HG03442 (cell line): ENCODE results near the gene PROM1.

ENCODE experiments used
- ATAC-seq: cut with Tn5 transposase; IDR thresholded peaks from one replicate; pipeline ENCODE4 v1.9.1; 2021; ENCODE audit warnings: mild to moderate bottlenecking, moderate library complexity; ENCODE audit not compliant: unreplicated experiment

Gene PROM1

GRCh38 chr4:16066586-16067128 is 17.2 kb downstream of the PROM1 start:
- no peak for ATAC-seq

- no peak for ATAC-seq
Measured at GRCh38 chr4:16065066-16065465, 18.8 kb downstream of the PROM1 start.

DNA sequence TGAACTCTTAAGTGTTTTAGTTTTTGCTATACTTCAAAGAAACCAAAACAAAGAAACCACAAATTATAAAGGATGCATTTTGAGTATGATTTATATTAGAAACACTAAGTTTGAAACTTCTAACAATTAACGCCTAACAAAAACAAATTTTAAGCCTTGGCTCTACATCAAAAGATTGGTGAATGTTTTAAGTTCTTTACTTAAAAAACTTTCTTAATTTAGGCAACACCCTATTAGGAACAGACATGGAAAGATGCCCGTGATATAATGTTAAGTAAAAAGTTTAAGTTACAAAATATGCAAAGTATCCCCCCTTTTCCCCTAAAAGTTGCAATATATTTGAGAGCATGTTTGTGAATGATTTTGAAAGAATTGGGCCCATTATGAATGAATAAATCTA is 21.2 kb downstream of the PROM1 start:
- ATAC-seq: no peak

- ATAC-seq: no peak
Measured at GRCh38 chr4:16056681-16057385, 27.0 kb downstream of the PROM1 start.

DNA sequence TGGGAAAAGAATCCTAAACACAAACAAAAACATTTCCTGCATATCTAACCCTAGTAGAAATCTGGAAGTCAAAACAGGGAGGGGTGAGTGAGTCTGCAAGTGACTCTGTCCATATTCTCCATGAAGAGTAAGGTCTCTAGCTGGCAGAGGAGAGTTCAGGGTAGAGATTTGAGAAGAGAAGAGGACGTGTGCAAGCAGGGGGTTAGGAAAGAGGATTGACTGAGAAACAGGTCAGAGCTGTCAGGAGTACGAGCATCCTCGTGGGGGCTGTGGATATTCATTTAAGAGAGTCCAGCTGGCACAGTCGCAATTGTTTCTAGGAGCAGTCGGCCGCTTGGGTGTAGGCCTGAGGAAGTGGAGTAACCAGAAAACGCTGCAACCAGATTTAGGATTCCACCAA is 27.9 kb downstream of the PROM1 start:
- no peak for ATAC-seq

DNA sequence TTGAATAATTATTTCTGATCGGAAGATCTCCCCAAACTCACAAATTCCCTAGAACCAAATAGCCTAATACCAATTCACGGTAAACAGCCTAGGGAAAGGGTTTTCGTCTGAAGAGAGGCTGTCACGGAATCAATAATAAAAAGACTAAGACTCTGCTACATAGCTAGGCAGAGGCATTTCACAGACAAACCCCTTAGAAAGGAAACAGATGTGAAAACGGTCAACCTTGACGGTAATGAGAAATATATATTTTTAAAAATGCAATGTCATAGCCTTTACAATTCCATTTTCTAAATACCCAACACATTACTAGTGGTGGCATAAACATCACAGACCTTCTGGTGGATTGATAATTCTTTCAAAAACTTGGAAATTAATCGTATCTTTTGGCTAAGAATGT is 28.4 kb downstream of the PROM1 start:
- ATAC-seq: no peak

- no peak for ATAC-seq
Measured at GRCh38 chr4:16052939-16053338, 30.9 kb downstream of the PROM1 start.

- ATAC-seq: no peak
Measured at GRCh38 chr4:16051980-16052379, 31.8 kb downstream of the PROM1 start.

DNA sequence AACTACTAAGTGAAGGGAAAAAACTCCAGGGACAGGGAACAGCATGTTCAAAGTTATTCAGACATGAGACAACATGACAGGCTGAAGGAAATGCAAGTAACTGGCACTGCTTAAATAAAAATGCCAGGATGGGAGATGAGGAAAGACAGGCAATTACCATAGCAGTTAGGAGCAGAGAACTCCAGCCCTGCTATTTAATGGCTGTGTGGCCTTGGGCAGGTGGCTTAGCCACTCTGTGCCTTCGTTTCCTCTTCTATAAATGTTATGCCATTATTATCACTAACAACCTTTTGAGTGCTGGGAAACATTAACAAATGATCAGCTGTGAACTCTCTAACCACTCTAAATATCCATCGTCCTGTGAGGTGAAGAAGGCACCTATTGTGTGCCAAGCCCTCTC is 32.7 kb downstream of the PROM1 start:
- ATAC-seq: no peak

GRCh38 chr4:16050669-16051068 is 33.2 kb downstream of the PROM1 start:
- no peak for ATAC-seq

DNA sequence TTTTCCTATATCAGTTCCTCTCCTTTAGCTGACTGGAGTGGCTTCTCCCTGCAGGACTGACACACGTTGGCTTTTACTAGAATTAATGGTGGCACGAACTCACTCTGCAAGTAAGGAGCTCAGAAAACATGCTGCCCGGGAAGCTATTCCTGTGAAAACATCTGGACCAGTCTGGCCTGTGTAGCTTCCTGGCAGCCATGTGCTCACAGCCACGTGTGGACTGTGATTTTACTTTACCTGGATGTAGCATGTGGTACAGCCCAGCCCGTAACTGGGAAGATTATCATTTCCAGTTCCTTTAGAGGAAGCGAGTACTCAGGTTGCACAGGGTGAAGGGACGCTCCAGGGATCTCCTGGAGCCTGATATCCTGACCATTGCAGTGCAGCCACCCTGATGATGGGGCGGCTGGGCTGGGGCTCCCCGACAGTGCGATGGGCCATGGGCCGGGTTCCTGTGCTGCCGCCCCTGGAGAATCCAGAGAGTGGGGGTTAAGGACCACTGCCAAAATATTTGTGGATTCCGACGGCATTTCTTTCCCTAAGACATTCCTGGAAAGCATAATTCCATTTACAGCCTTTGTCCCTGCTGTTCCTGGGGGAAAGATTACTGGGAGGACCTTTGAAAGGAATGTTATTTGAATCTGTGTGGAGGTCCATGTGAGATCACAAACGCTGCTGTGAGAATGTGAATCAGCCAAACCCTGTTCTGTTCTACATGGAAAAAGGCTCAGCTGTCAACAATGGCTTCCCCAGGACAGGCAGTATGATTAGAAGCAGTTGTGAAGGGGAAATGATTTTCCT is 35.0 kb downstream of the PROM1 start:
- ATAC-seq: no peak

GRCh38 chr4:16045687-16046086 is 38.1 kb downstream of the PROM1 start:
- ATAC-seq: no peak

DNA sequence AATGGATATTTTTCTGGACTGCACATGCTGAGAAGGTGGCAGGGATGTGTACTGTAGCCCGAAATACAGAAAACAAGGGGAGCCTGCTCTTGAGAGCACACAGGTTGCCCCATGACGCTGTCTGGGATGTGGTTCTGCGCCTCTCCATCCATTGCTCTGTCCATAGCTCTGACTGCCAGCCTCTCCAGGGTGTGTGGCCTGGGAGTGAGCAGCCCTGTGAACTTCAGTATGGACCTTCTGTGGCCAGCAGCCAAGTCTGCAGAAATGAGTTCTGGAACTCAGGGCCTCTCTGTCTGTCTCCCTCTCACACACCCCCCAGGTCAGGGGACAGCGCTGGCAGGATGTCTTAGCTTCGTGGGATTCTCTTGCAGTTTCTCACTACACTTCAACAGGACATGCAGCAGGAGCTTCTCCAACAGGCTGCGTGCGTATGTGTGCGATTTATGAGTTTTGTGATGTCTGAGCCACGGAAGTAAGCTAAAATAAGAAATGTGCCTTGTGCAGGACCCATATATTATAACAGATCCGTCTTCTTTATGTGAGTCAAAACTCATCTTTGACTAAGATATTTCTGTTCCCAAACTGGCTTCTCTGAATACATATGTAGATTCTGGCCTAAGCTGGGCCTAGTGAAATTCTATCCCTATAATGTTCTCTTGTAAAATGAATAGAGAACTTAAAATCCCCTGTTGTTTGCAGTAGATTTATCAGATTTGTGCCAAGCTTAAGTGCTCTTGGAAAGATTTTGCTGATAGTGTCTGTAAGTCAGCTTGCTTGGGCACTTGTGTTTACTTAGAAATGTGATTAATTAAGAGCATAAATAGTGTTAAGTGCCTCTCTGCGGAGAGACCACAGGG is 40.0 kb downstream of the PROM1 start:
- ATAC-seq: no peak

DNA sequence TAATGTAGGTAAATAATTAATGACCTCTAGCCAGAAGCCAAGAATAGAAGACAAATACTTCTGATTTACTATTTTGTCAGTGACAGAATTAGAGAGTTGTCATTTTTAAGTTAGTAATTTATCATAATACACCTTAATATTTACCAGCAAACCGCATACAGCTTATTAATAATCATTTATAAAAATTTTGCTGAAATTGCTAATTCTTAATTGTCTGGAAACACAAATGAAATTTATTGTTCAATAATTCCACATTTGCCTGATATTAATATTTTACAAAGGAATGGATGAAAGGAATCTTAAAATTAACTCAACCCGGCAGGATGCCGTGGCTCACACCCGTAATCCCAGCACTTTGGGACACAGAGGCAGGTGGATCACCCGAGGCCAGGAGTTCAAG is 44.7 kb downstream of the PROM1 start:
- no peak for ATAC-seq

- no peak for ATAC-seq
Measured at GRCh38 chr4:16037901-16038300, 45.9 kb downstream of the PROM1 start.

DNA sequence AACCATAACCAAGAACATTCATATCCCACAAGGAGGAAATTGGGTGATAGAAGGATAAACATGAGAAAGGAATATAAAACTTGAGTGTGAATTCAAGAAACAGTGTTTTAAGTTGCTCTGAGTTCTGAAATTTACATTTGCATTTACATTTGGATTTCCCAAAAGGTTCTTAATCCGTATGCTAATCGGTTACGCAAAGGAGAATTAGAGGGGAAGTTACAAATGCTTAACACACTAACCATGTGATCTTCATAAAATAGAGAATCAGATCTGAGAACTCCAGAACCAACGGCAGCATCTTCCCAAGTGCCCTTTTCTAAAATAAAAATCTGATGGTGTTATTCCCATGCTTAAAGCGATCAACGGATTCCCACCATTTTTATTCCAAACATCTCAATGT is 48.0 kb downstream of the PROM1 start:
- ATAC-seq: no peak

DNA sequence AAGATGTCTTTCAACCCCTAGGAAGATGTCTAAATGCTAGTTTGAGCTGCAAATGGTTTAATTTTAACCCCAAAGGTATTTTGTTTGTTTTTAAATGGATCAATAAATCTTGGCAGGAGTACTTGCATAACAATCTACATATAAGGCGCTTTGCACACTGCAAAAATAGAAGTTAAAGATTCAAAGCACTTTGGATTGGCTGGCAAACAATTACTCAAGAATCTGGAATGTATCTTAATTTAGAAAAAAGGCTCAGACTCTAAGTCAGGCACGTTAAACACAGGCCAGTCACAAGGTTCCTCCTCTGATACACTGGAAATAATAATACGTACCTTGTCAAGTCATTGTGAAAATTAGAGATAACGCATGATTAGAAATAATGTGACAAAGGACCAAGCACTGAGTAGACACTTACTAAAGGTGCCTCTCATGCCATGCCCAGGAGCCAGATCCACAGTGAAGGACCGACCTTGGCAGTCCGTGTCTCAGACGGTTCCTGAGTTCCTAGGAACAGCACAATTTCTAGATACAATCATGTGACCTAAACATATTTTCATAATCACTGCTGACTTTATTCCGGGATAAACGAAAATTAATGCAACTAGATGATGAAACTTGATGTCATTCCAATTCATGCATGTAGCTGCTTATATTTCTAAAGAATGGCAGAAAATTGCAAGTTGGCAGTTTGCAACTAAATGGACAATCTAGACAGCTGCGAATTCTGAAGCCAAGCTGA is 49.6 kb downstream of the PROM1 start:
- ATAC-seq: no peak

GRCh38 chr4:16032396-16032770 is 51.4 kb downstream of the PROM1 start:
- ATAC-seq: no peak

GRCh38 chr4:16031546-16032395 is 52.1 kb downstream of the PROM1 start:
- ATAC-seq: no peak

DNA sequence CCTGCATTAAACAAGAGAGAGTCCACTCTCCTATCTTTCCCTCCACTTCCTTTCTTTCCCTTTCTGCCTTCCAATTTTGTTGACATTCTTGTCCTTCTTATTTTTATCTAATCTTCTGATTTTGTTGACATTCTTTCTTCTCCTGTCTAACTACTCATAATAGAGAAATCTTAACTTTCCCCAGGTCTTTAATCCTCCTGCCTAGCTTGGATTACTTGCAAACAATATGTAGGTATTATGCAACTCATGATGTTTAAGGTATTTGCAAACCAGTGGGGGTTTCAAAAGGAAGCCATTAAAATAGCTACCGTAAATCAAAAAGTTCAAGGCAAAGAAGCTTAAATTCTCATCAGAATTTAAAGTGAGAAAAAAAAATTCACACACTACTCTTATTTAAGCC is 53.9 kb downstream of the PROM1 start:
- no peak for ATAC-seq
